Caco-2 (cell line): ENCODE data around the gene PLXDC2. TPM values are rescaled to one million over a fixed set of nuclear protein-coding genes. Genes with fewer than 3 reads are reported as not detected.

ENCODE experiments used
- BruUV-seq: library from RNA; stranded (reverse); fragments of 400-500 nt; replicated peaks from 2 replicates; lab custom pipeline; 2021; lab: Mats Ljungman, UMichigan
- CTCF ChIA-PET: fragments of 300-600 bp; sonication (Branson Sonifier 250); formaldehyde crosslinking; loops from one replicate; lab custom pipeline; 2022; ENCODE audit warnings: antibody characterized with exemption; lab: Charles Lee
- POLR2A ChIA-PET: fragments of 300-600 bp; sonication (Branson Sonifier 250); formaldehyde crosslinking; loops from one replicate; lab custom pipeline; 2022; ENCODE audit warnings: antibody characterized with exemption; lab: Charles Lee
- DNase-seq, 2 experiments: peaks; one replicate each; pipeline versions ENCODE4 v3.0.0 to v3.0.0-alpha.2; 2020 to 2022
- H3K27me3 ChIP-seq: replicated peaks from 2 replicates; pipeline ENCODE4 v1.6.0; 2011; ENCODE audit warnings: low read length; ENCODE audit not compliant: control insufficient read depth, insufficient read depth
- H3K36me3 ChIP-seq: 2 replicates; pipeline ENCODE4 v1.5.1; 2011; ENCODE audit warnings: low read length; ENCODE audit not compliant: control insufficient read depth, insufficient read depth
- H3K4me1 ChIP-seq: fragments of 250-450 bp; sonication (Bioruptor Pico); 2 replicates; pipeline ENCODE4 v1.5.1; 2020; ENCODE audit warnings: mild to moderate bottlenecking
- H3K4me3 ChIP-seq: 2 replicates; pipeline ENCODE4 v1.5.1; 2011; ENCODE audit warnings: low read depth, mild to moderate bottlenecking, control low read depth, low read length
- H3K9me3 ChIP-seq: fragments of 250-450 bp; sonication (Bioruptor Pico); 2 replicates; pipeline ENCODE4 v1.5.1; 2020; ENCODE audit warnings: mild to moderate bottlenecking, moderate library complexity
- H3K27ac Mint-ChIP-seq: one replicate; pipeline ENCODE4 v1.8.0; 2022; ENCODE audit warnings: mixed read lengths; ENCODE audit not compliant: unreplicated experiment
- H3K27me3 Mint-ChIP-seq: one replicate; pipeline ENCODE4 v1.8.0; 2022; ENCODE audit warnings: mixed read lengths; ENCODE audit not compliant: insufficient read depth, unreplicated experiment
- H3K36me3 Mint-ChIP-seq: one replicate; pipeline ENCODE4 v1.8.0; 2022; ENCODE audit warnings: mild to moderate bottlenecking, mixed read lengths; ENCODE audit not compliant: insufficient read depth, unreplicated experiment
- H3K4me1 Mint-ChIP-seq: one replicate; pipeline ENCODE4 v1.8.0; 2022; ENCODE audit warnings: low read depth, mixed read lengths; ENCODE audit not compliant: unreplicated experiment
- H3K4me3 Mint-ChIP-seq: one replicate; pipeline ENCODE4 v1.8.0; 2022; ENCODE audit warnings: mild to moderate bottlenecking, moderate library complexity, mixed read lengths; ENCODE audit not compliant: unreplicated experiment
- H3K9me3 Mint-ChIP-seq: one replicate; pipeline ENCODE4 v1.8.0; 2022; ENCODE audit warnings: mixed read lengths; ENCODE audit not compliant: unreplicated experiment
- intact Hi-C: fragments of 100-400 bp; cut with micrococcal nuclease; formaldehyde crosslinking; loops from one replicate; pipeline ENCODE4 v1.10.0; 2022; ENCODE audit not compliant: unreplicated experiment
- total RNA-seq: library from RNA; stranded (reverse); gene quantifications from 2 replicates; pipeline ENCODE4 v1.2.3, GENCODE V29; 2022
- TF ChIP-seq, protein P1 (sequence below), 2 experiments: fragments of 200-600 bp in 1 of 2; IDR thresholded peaks; 1 replicate in 1 of 2; 2 replicates in 1 of 2; pipeline versions ENCODE4 v1.5.1 to v1.8.0; 2011 to 2022; ENCODE audit warnings: antibody characterized with exemption in 1 of 2, control low read depth in 1 of 2, inconsistent platforms in 1 of 2, low read depth in 1 of 2, low read length in 1 of 2, mild to moderate bottlenecking in 1 of 2, moderate library complexity in 1 of 2; ENCODE audit not compliant: insufficient read depth in 1 of 2, severe bottlenecking in 1 of 2, unreplicated experiment in 1 of 2

The PLXDC2 gene
- total RNA-seq, 1 experiment from 2014 or later: 0.54 TPM

- Histone ChIP-seq H3K36me3 (no peaks in the 10 kb centered on the region), H3K4me3 (no peak overlapping the region), H3K27me3 (no peaks in the 10 kb centered on the region), H3K9me3 (no peaks in the 10 kb centered on the region), H3K4me1 (no peaks in the 10 kb centered on the region)
- intact Hi-C loops: loop anchor here (2.0 to 10.0 kb wide), 4 partner anchors 151 to 1101 kb away; no protein-coding TSS in a partner anchor
- no TSS peak for BruUV-seq
- no peaks in the 10 kb centered on the region for H3K27me3 Mint-ChIP-seq
- no peak overlapping the region for H3K4me3 Mint-ChIP-seq
- no peaks in the 10 kb centered on the region for H3K36me3 Mint-ChIP-seq
- POLR2A ChIA-PET: no interaction called here
- no peaks in the 10 kb centered on the region for H3K9me3 Mint-ChIP-seq
- no peaks in the 10 kb centered on the region for H3K4me1 Mint-ChIP-seq
- CTCF ChIA-PET: no interaction called here
- TF ChIP-seq, protein P1, sequence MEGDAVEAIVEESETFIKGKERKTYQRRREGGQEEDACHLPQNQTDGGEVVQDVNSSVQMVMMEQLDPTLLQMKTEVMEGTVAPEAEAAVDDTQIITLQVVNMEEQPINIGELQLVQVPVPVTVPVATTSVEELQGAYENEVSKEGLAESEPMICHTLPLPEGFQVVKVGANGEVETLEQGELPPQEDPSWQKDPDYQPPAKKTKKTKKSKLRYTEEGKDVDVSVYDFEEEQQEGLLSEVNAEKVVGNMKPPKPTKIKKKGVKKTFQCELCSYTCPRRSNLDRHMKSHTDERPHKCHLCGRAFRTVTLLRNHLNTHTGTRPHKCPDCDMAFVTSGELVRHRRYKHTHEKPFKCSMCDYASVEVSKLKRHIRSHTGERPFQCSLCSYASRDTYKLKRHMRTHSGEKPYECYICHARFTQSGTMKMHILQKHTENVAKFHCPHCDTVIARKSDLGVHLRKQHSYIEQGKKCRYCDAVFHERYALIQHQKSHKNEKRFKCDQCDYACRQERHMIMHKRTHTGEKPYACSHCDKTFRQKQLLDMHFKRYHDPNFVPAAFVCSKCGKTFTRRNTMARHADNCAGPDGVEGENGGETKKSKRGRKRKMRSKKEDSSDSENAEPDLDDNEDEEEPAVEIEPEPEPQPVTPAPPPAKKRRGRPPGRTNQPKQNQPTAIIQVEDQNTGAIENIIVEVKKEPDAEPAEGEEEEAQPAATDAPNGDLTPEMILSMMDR (IDR thresholded peaks at IDR 0.05; ENCODE audit: insufficient read depth in 1 of 2, low read depth in 1 of 2, low read length in 1 of 2, severe bottlenecking in 1 of 2, unreplicated experiment in 1 of 2): no peak
- no peak for DNase-seq
- H3K27ac Mint-ChIP-seq: no peak overlapping the region
These were observed 26.6 kb upstream of the PLXDC2 start for GRCh38 chr10:19789607-19790006.

DNA sequence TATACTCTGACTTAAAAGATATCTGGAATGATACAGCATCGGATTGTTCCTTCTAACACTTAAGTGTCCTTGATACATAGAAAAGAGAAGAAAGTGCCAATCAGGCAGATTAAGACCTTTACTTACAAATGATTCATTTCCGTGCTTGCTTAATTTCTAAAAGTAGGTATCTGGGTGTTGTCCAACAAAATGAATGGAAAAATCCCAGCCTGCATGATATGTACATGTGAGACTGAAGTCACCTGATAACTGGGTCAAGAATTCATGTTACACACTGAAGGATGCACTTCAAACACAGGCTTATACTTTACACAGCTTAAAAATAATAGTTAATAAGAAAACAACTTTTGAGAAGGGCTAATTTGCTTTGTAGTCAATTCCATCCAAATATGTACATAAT is 25.2 kb upstream of the PLXDC2 start:
- BruUV-seq: no TSS peak
- no peaks in the 10 kb centered on the region for H3K27me3 ChIP-seq
- ChIA-PET CTCF (no interaction called here), POLR2A (no interaction called here)
- TF ChIP-seq, protein P1 (IDR thresholded peaks at IDR 0.05; ENCODE audit: insufficient read depth in 1 of 2, low read depth in 1 of 2, low read length in 1 of 2, severe bottlenecking in 1 of 2, unreplicated experiment in 1 of 2): no peak
- Mint-ChIP-seq H3K36me3 (no peaks in the 10 kb centered on the region), H3K27ac (no peak overlapping the region), H3K27me3 (no peaks in the 10 kb centered on the region), H3K4me1 (no peaks in the 10 kb centered on the region), H3K4me3 (no peak overlapping the region), H3K9me3 (no peaks in the 10 kb centered on the region)
- no peaks in the 10 kb centered on the region for H3K4me1 ChIP-seq
- 0 out of 2 replicates have a peak, but pooled peaks cover 1% of the 10 kb centered on the region for H3K9me3 ChIP-seq
- DNase-seq: no peak
- intact Hi-C loops: no loop called here
- no peaks in the 10 kb centered on the region for H3K36me3 ChIP-seq
- H3K4me3 ChIP-seq: no peak overlapping the region

GRCh38 chr10:19795684-19796083 is 20.5 kb upstream of the PLXDC2 start:
- no peak overlapping the region for H3K27ac Mint-ChIP-seq
- TF ChIP-seq, protein P1 (IDR thresholded peaks at IDR 0.05; ENCODE audit: insufficient read depth in 1 of 2, low read depth in 1 of 2, low read length in 1 of 2, severe bottlenecking in 1 of 2, unreplicated experiment in 1 of 2): no peak
- no peaks in the 10 kb centered on the region for H3K27me3 ChIP-seq
- H3K27me3 Mint-ChIP-seq: no peaks in the 10 kb centered on the region
- H3K4me3 Mint-ChIP-seq: no peak overlapping the region
- no peaks in the 10 kb centered on the region for H3K4me1 ChIP-seq
- H3K4me1 Mint-ChIP-seq: no peaks in the 10 kb centered on the region
- H3K36me3 ChIP-seq: no peaks in the 10 kb centered on the region
- intact Hi-C loops: no loop called here
- 0 out of 2 replicates have a peak, but pooled peaks cover 6% of the 10 kb centered on the region for H3K9me3 ChIP-seq
- H3K36me3 Mint-ChIP-seq: no peaks in the 10 kb centered on the region
- peaks cover 10% of the 10 kb centered on the region for H3K9me3 Mint-ChIP-seq
- no peak overlapping the region for H3K4me3 ChIP-seq
- POLR2A ChIA-PET: no interaction called here
- CTCF ChIA-PET: no interaction called here
- BruUV-seq: no TSS peak
- no peak for DNase-seq
